CD14-positive monocyte (primary cell): ENCODE data around the gene QRICH2. TPM values are rescaled to one million over a fixed set of nuclear protein-coding genes. Genes with fewer than 3 reads are reported as not detected.
A peak's percentile ranks its signal among the peaks of the same experiment; 100 is the strongest.

Experiments
- DNase-seq, 3 donors: peaks; one replicate each; pipeline ENCODE4 v3.0.0-alpha.2; 2011 to 2022
- H2AFZ ChIP-seq: 2 replicates; pipeline ENCODE4 v1.6.0; 2012; ENCODE audit warnings: mild to moderate bottlenecking, low read depth, low read length, inconsistent platforms; ENCODE audit not compliant: insufficient read depth, poor library complexity, severe bottlenecking
- H3K27ac ChIP-seq, 2 donors: 1 replicate in 1 of 2; 2 replicates in 1 of 2; pipeline ENCODE4 v1.5.1; 2012 to 2013; ENCODE audit warnings: low read length in 2 of 2, control low read depth in 1 of 2, inconsistent platforms in 1 of 2, low read depth in 1 of 2, mild to moderate bottlenecking in 1 of 2
- H3K27me3 ChIP-seq, 2 donors: one replicate each; pipeline versions ENCODE4 v1.6.0 to v1.6.1; 2011 to 2013; ENCODE audit warnings: low read length in 2 of 2; ENCODE audit not compliant: control insufficient read depth in 2 of 2, insufficient read depth in 2 of 2
- H3K36me3 ChIP-seq, 2 donors: replicated peaks in 1 of 2; 1 replicate in 1 of 2; 2 replicates in 1 of 2; pipeline versions ENCODE4 v1.5.1 to v1.6.1; 2012 to 2013; ENCODE audit warnings: low read length in 2 of 2, control low read depth in 1 of 2, inconsistent platforms in 1 of 2, mild to moderate bottlenecking in 1 of 2; ENCODE audit not compliant: insufficient read depth in 2 of 2, control insufficient read depth in 1 of 2
- H3K4me1 ChIP-seq, 2 donors: 1 replicate in 1 of 2; 2 replicates in 1 of 2; pipeline versions ENCODE4 v1.5.1 to v1.6.1; 2012 to 2013; ENCODE audit warnings: low read length in 2 of 2, control low read depth in 1 of 2, inconsistent platforms in 1 of 2, mild to moderate bottlenecking in 1 of 2, moderate library complexity in 1 of 2; ENCODE audit not compliant: insufficient read depth in 2 of 2, control insufficient read depth in 1 of 2
- H3K4me2 ChIP-seq: replicated peaks from 2 replicates; pipeline ENCODE3; 2012; ENCODE audit warnings: low read length, moderate library complexity, mild to moderate bottlenecking; ENCODE audit not compliant: poor library complexity, severe bottlenecking; ENCODE audit errors: extremely low read depth
- H3K4me3 ChIP-seq, 3 experiments: fragments of 200-600 bp in 1 of 3; sonication (generic) in 1 of 3; replicated peaks in 1 of 3; 1 replicate in 2 of 3; 2 replicates in 1 of 3; pipeline ENCODE4 v1.5.1; 2011 to 2013; ENCODE audit warnings: low read length in 3 of 3, mild to moderate bottlenecking in 3 of 3, control low read depth in 2 of 3, low read depth in 2 of 3, inconsistent platforms in 1 of 3, moderate library complexity in 1 of 3
- H3K79me2 ChIP-seq: 2 replicates; pipeline ENCODE4 v1.6.0; 2012; ENCODE audit warnings: mild to moderate bottlenecking, control low read depth, inconsistent platforms, low read length, moderate library complexity; ENCODE audit not compliant: insufficient read depth
- H3K9ac ChIP-seq: 2 replicates; pipeline ENCODE4 v1.6.0; 2017; ENCODE audit warnings: low read length, mild to moderate bottlenecking; ENCODE audit not compliant: insufficient read depth, poor library complexity, severe bottlenecking
- H3K9me3 ChIP-seq, 2 donors: replicated peaks in 1 of 2; 1 replicate in 1 of 2; 2 replicates in 1 of 2; pipeline versions ENCODE4 v1.5.1 to v1.6.1; 2012 to 2013; ENCODE audit warnings: low read length in 2 of 2, control low read depth in 1 of 2; ENCODE audit not compliant: control insufficient read depth in 1 of 2, insufficient read depth in 1 of 2
- H4K20me1 ChIP-seq: 2 replicates; pipeline ENCODE4 v1.6.0; 2012; ENCODE audit warnings: mild to moderate bottlenecking, low read length, control low read depth, moderate library complexity; ENCODE audit not compliant: insufficient read depth
- H3K27ac Mint-ChIP-seq, 7 donors: one replicate each; pipeline ENCODE4 v1.8.0; 2020; ENCODE audit warnings: mild to moderate bottlenecking in 7 of 7, mixed read lengths in 7 of 7, moderate library complexity in 6 of 7, inconsistent platforms in 2 of 7
- H3K27me3 Mint-ChIP-seq, 3 donors: one replicate each; pipeline ENCODE4 v1.8.0; 2021 to 2022; ENCODE audit warnings: low read depth in 3 of 3, mild to moderate bottlenecking in 3 of 3, mixed read lengths in 3 of 3, moderate library complexity in 3 of 3, inconsistent platforms in 1 of 3
- H3K36me3 Mint-ChIP-seq, 2 donors: one replicate each; pipeline ENCODE4 v1.8.0; 2020; ENCODE audit warnings: mixed read lengths in 2 of 2, inconsistent platforms in 1 of 2, mild to moderate bottlenecking in 1 of 2
- H3K4me1 Mint-ChIP-seq: one replicate; pipeline ENCODE4 v1.8.0; 2020; ENCODE audit warnings: mild to moderate bottlenecking, mixed read lengths
- H3K4me3 Mint-ChIP-seq, 2 donors: one replicate each; pipeline ENCODE4 v1.8.0; 2020; ENCODE audit warnings: mild to moderate bottlenecking in 2 of 2, mixed read lengths in 2 of 2, moderate library complexity in 1 of 2
- H3K9me3 Mint-ChIP-seq, 7 donors: one replicate each; pipeline ENCODE4 v1.8.0; 2020 to 2022; ENCODE audit warnings: mixed read lengths in 7 of 7, mild to moderate bottlenecking in 6 of 7, moderate library complexity in 6 of 7, inconsistent platforms in 2 of 7
- WGBS: methylation state at CpG from one replicate; pipeline ENCODE4 v1.1.5; 2013; ENCODE audit warnings: missing lambda C conversion rate; ENCODE audit not compliant: insufficient coverage; 5-methylcytosine and 5-hydroxymethylcytosine counted together
- intact Hi-C, 2 donors: fragments of 100-400 bp; cut with micrococcal nuclease; formaldehyde crosslinking; loops; one replicate each; pipeline versions ENCODE4 v1.15.0 to v1.15.1; 2023
- polyA plus RNA-seq, 3 donors: library from polyadenylated mRNA; depleted of rRNA in 1 of 3; unstranded in 2 of 3; stranded (reverse) in 1 of 3; fragments of 300-500 nt in 2 of 3; fragments of >200 nt in 1 of 3; fragmentation: Illumina TruSeq in 2 of 3; gene quantifications; 1 replicate in 2 of 3; 2 replicates in 1 of 3; pipeline ENCODE4 v1.2.3, GENCODE V29; 2012 to 2021
- TF ChIP-seq, protein P1 (sequence below): fragments of 200-600 bp; IDR thresholded peaks from one replicate; pipeline ENCODE4 v1.8.0; 2022; ENCODE audit warnings: antibody characterized with exemption, mild to moderate bottlenecking

QRICH2 gene
- polyA plus RNA-seq, 3 donors, result 0.04 to 1.9 TPM; not detected in 1

DNA sequence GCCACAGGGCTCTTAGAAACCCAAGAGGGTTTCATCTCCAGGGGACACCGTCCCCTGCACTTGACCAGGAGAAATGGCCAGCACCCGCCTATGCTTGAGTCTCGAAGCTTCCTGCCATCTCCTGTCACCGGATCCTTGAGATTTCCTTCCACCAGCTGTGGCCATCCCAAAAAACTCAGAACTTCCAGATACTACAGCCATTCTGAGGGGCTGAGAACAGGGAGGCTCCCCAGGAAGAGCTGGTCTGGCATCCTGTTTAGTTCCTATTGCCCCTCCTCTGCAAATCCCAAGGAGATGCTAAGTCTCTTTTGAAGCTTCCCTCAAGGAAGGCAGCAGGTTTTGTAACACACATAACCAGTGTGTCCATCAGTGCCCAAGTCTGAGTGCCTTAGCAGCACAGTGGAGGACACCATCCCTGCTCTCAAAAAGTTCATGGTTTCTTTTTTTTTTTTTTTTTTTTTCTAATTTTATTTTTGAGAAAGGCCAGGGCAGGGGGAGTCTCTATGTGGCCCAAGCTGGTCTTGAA is 41.0 kb downstream of the QRICH2 start:
- Histone ChIP-seq H3K4me3 (peak overlapping the region; percentile 56 to 97 (median 77)), H4K20me1 (peaks cover 31% of the 10 kb centered on the region), H2AFZ (no peak overlapping the region), H3K4me2 (peak overlapping the region; percentile 86), H3K27ac (peak overlapping the region; percentile 84 to 87), H3K9ac (peak overlapping the region; percentile 92), H3K27me3 (no peaks in the 10 kb centered on the region), H3K79me2 (peaks cover 50% of the 10 kb centered on the region), H3K4me1 (peaks cover 75 to 80% of the 10 kb centered on the region in 2 donors), H3K36me3 (peaks cover 13 to 16% of the 10 kb centered on the region in 2 donors), H3K9me3 (no peaks in the 10 kb centered on the region)
- Mint-ChIP-seq H3K36me3 (peaks cover 24 to 30% of the 10 kb centered on the region in 2 donors), H3K4me1 (peaks cover 74% of the 10 kb centered on the region), H3K4me3 (peak overlapping the region; percentile 92 to 96), H3K9me3 (no peaks in the 10 kb centered on the region), H3K27ac (peak overlapping the region; percentile 95 to 98 (median 96)), H3K27me3 (peaks cover 0 to 3% (median 0%) of the 10 kb centered on the region in 3 donors)
- no peak for DNase-seq
- TF ChIP-seq, protein P1, sequence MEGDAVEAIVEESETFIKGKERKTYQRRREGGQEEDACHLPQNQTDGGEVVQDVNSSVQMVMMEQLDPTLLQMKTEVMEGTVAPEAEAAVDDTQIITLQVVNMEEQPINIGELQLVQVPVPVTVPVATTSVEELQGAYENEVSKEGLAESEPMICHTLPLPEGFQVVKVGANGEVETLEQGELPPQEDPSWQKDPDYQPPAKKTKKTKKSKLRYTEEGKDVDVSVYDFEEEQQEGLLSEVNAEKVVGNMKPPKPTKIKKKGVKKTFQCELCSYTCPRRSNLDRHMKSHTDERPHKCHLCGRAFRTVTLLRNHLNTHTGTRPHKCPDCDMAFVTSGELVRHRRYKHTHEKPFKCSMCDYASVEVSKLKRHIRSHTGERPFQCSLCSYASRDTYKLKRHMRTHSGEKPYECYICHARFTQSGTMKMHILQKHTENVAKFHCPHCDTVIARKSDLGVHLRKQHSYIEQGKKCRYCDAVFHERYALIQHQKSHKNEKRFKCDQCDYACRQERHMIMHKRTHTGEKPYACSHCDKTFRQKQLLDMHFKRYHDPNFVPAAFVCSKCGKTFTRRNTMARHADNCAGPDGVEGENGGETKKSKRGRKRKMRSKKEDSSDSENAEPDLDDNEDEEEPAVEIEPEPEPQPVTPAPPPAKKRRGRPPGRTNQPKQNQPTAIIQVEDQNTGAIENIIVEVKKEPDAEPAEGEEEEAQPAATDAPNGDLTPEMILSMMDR, result no peak
- 92% methylated on average over 4 of the region's 4 CpGs for WGBS
- intact Hi-C loops, result loop anchor here in 1 of 2 donors (5.0 to 10.0 kb wide), 5 partner anchors 35 to 492 kb away; partner anchors contain the start of genes EXOC7, MFSD11 and SRSF2

DNA sequence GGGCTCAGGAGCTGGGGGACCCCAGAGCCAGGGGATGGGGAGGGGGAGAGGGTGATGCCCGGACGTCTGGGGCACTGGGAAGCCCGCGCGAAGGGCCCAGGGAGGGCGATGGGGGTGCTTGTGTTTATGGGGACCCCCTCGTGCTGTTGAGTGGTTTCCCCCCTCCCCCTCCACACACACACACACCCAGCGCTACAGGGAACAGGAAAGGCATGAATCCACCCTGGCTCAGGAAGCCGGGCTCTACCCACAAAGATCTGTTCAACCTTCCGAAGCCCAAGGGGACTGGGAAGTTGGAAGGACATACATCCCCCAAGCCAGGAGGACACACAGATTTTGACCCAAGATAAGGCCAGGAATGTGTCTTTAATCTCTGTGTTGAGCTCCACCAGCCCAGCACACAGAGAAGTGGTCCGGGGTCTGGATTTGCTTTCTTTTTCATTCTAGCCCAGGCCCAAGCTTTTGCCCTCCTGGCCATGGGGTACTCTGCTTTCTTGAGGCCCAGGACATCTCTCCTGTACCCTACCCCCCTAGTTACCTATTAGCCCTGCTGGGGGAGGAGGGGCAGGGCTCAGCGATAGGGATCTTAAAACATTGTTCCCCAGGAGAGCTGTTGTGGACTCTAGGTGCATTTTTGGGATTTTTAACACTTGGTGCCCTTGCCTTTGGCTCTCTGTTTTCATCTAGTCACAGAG is 41.7 kb downstream of the QRICH2 start:
- WGBS, result 11% methylated on average over 3 of the region's 12 CpGs
- Histone ChIP-seq H3K9me3 (no peaks in the 10 kb centered on the region), H3K79me2 (peaks cover 50% of the 10 kb centered on the region), H3K4me3 (peak overlapping the region; percentile 56 to 97 (median 77)), H4K20me1 (peaks cover 29% of the 10 kb centered on the region), H3K9ac (peak overlapping the region; percentile 92), H3K27me3 (no peaks in the 10 kb centered on the region), H3K4me2 (peak overlapping the region; percentile 86), H2AFZ (no peak overlapping the region), H3K27ac (peak overlapping the region; percentile 84 to 87), H3K4me1 (peaks cover 75 to 80% of the 10 kb centered on the region in 2 donors), H3K36me3 (peaks cover 13 to 16% of the 10 kb centered on the region in 2 donors)
- intact Hi-C loops, result loop anchor here in 1 of 2 donors (5.0 to 10.0 kb wide), 5 partner anchors 34 to 492 kb away; partner anchors contain the start of genes EXOC7, MFSD11 and SRSF2
- H3K4me1 Mint-ChIP-seq, result peaks cover 76% of the 10 kb centered on the region
- H3K27me3 Mint-ChIP-seq, result peaks cover 0 to 5% (median 0%) of the 10 kb centered on the region in 3 donors
- DNase-seq, result peak in 1 of 3 donors; percentile 37
- peaks cover 24 to 30% of the 10 kb centered on the region in 2 donors for H3K36me3 Mint-ChIP-seq
- H3K9me3 Mint-ChIP-seq, result no peaks in the 10 kb centered on the region
- H3K27ac Mint-ChIP-seq, result peak overlapping the region; percentile 95 to 98 (median 96)
- TF ChIP-seq, protein P1, result no peak
- H3K4me3 Mint-ChIP-seq, result peak overlapping the region; percentile 92 to 96
